SK-N-MC (cell line): Measurements from ENCODE around the gene ARL8A.
A peak's percentile ranks its signal among the peaks of the same experiment; 100 is the strongest.
"Not testable (repeated sequence)": the region's sequence is repeated elsewhere in the genome, so short reads cannot be mapped to it uniquely, and the experiment has no call there.

Experiments used
- DNase-seq: peaks from one replicate; pipeline ENCODE4 v3.0.0-alpha.2; 2011; ENCODE audit warnings: low read depth, low spot score
- H3K27ac ChIP-seq: fragments of 200-600 bp; sonication (generic); 2 replicates; pipeline ENCODE4 v1.5.1; 2016; ENCODE audit warnings: mixed run types
- H3K36me3 ChIP-seq: fragments of 200-600 bp; sonication (generic); 2 replicates; pipeline ENCODE4 v1.6.1; 2017; ENCODE audit warnings: antibody characterized with exemption, low read length, mixed read lengths; ENCODE audit not compliant: insufficient read depth
- H3K4me3 ChIP-seq: fragments of 200-600 bp; sonication (generic); 2 replicates; pipeline ENCODE4 v1.5.1; 2016
- H3K9ac ChIP-seq: fragments of 200-600 bp; sonication (generic); 2 replicates; pipeline ENCODE4 v1.8.0; 2017; ENCODE audit warnings: mixed run types, mixed read lengths; ENCODE audit not compliant: insufficient read length
- H3K9me3 ChIP-seq: fragments of 200-600 bp; sonication (generic); 2 replicates; pipeline ENCODE4 v1.6.1; 2017; ENCODE audit warnings: low read depth, mild to moderate bottlenecking, antibody characterized with exemption, low read length, moderate library complexity, mixed read lengths
- EZH2 ChIP-seq: fragments of 200-600 bp; sonication (generic); IDR thresholded peaks from one replicate; pipeline ENCODE4 v1.6.1; 2017; ENCODE audit warnings: antibody characterized with exemption
- FOXP2 ChIP-seq: optimal IDR thresholded peaks from 2 replicates; pipeline ENCODE3; 2011; ENCODE audit warnings: mild to moderate bottlenecking, moderate library complexity; ENCODE audit not compliant: insufficient read depth; ENCODE audit errors: extremely low read length, control extremely low read depth
- POLR2AphosphoS5 ChIP-seq: IDR thresholded peaks from 2 replicates; pipeline ENCODE4 v1.6.1; 2012; ENCODE audit warnings: mild to moderate bottlenecking, low read depth, low read length, borderline replicate concordance

The ARL8A gene

GRCh38 chr1:202144402-202145067 lies at the start of gene ARL8A:
Gene ARL8A (minus strand): TSS chr1:202144737. CDS start chr1:202144572, 165 bp downstream.
- TF ChIP-seq POLR2AphosphoS5 (peak; percentile 47; the same call in 1 of the 2 replicates), EZH2 (no peak)
- no peaks in the 10 kb centered on the region for H3K36me3 ChIP-seq
- H3K4me3 ChIP-seq = peak within 1 kb of the TSS; percentile 78
- H3K27ac ChIP-seq = no peak within 1 kb of the TSS
- DNase-seq = no peak
- H3K9ac ChIP-seq = peak within 1 kb of the TSS; percentile 84
- no peaks in the 10 kb centered on the region for H3K9me3 ChIP-seq

GRCh38 chr1:202194328-202194648 lies 49.8 kb upstream of the ARL8A start:
- H3K36me3 ChIP-seq = no peaks in the 10 kb centered on the region
- no peaks in the 10 kb centered on the region for H3K9me3 ChIP-seq
- TF ChIP-seq EZH2 (no peak), FOXP2 (no peak), POLR2AphosphoS5 (no peak)
- H3K9ac ChIP-seq = no peak overlapping the region
- no peak for DNase-seq
- no peak overlapping the region for H3K4me3 ChIP-seq
- H3K27ac ChIP-seq = no peak overlapping the region

GRCh38 chr1:202193614-202194327 lies 49.2 kb upstream of the ARL8A start, which contains the start of gene LGR6:
Gene LGR6 (plus strand): TSS chr1:202193799. CDS start chr1:202193990, 191 bp downstream.
- Histone ChIP-seq H3K9ac (no peak within 1 kb of the TSS), H3K27ac (no peak within 1 kb of the TSS), H3K4me3 (peak within 1 kb of the TSS; percentile 12; the same call in 1 of the 2 replicates), H3K9me3 (no peaks in the 10 kb centered on the region), H3K36me3 (no peaks in the 10 kb centered on the region)
- DNase-seq = no peak
- TF ChIP-seq POLR2AphosphoS5 (no peak), EZH2 (no peak)

- no peak overlapping the region for H3K27ac ChIP-seq
- H3K9ac ChIP-seq = no peak overlapping the region
- H3K4me3 ChIP-seq = peak overlapping the region; percentile 12; the same call in 1 of the 2 replicates
- DNase-seq = no peak
- TF ChIP-seq POLR2AphosphoS5 = no peak
- TF ChIP-seq FOXP2 = no peak
- H3K9me3 ChIP-seq = no peaks in the 10 kb centered on the region
- no peaks in the 10 kb centered on the region for H3K36me3 ChIP-seq
Measured at GRCh38 chr1:202192770-202193613, 48.5 kb upstream of the ARL8A start.

- H3K27ac ChIP-seq, H3K4me3 ChIP-seq, H3K36me3 ChIP-seq, H3K9me3 ChIP-seq, DNase-seq, H3K9ac ChIP-seq: not testable (repeated sequence)
Measured at GRCh38 chr1:202191391-202191790, 46.9 kb upstream of the ARL8A start.

GRCh38 chr1:202189918-202190715 lies 45.6 kb upstream of the ARL8A start:
- TF ChIP-seq FOXP2 = no peak
- no peak for TF ChIP-seq POLR2AphosphoS5
- no peak for TF ChIP-seq EZH2
- Histone ChIP-seq H3K9me3 (no peaks in the 10 kb centered on the region), H3K9ac (no peak overlapping the region), H3K4me3 (no peak overlapping the region), H3K36me3 (no peaks in the 10 kb centered on the region), H3K27ac (no peak overlapping the region)
- no peak for DNase-seq

- DNase-seq = no peak
- Histone ChIP-seq H3K9me3 (no peaks in the 10 kb centered on the region), H3K9ac (no peak overlapping the region), H3K27ac (no peak overlapping the region), H3K4me3 (no peak overlapping the region), H3K36me3 (no peaks in the 10 kb centered on the region)
- TF ChIP-seq POLR2AphosphoS5 (no peak), EZH2 (no peak), FOXP2 (no peak)
Measured at GRCh38 chr1:202189001-202189790, 44.7 kb upstream of the ARL8A start.
